Mesenchymal stem cell (in vitro differentiated cells and primary cell): ENCODE data around the gene TFAP2E.
A peak's percentile ranks its signal among the peaks of the same experiment; 100 is the strongest.
"Not testable (repeated sequence)": the region's sequence is repeated elsewhere in the genome, so short reads cannot be mapped to it uniquely, and the experiment has no call there.

Experiments used
- DNase-seq: peaks from one replicate; pipeline ENCODE4 v3.0.0-alpha.2; 2013
- H2AFZ ChIP-seq: one replicate; pipeline ENCODE4 v1.6.1; 2013; ENCODE audit warnings: low read depth, mild to moderate bottlenecking, control low read depth, inconsistent platforms, low read length, moderate library complexity
- H2AK5ac ChIP-seq: 2 replicates; pipeline ENCODE4 v1.6.1; 2013; ENCODE audit warnings: low read length, moderate library complexity, mild to moderate bottlenecking, inconsistent platforms; ENCODE audit not compliant: severe bottlenecking
- H2BK120ac ChIP-seq: one replicate; pipeline ENCODE4 v1.6.1; 2013; ENCODE audit warnings: low read depth, mild to moderate bottlenecking, inconsistent platforms, low read length, moderate library complexity
- H2BK12ac ChIP-seq, 2 experiments: one replicate each; pipeline ENCODE4 v1.6.1; 2013; ENCODE audit warnings: inconsistent platforms in 2 of 2, low read length in 2 of 2, mild to moderate bottlenecking in 2 of 2, moderate library complexity in 2 of 2, control low read depth in 1 of 2
- H2BK15ac ChIP-seq: one replicate; pipeline ENCODE4 v1.6.1; 2013; ENCODE audit warnings: mild to moderate bottlenecking, low read depth, inconsistent platforms; ENCODE audit not compliant: poor library complexity, severe bottlenecking
- H2BK5ac ChIP-seq: 2 replicates; pipeline ENCODE4 v1.6.1; 2013; ENCODE audit warnings: low read depth, mild to moderate bottlenecking, low read length, control low read depth, inconsistent platforms; ENCODE audit not compliant: poor library complexity, severe bottlenecking
- H3K14ac ChIP-seq, 2 experiments: one replicate each; pipeline ENCODE4 v1.6.1; 2013; ENCODE audit warnings: inconsistent platforms in 2 of 2, low read length in 2 of 2, control low read depth in 1 of 2, mild to moderate bottlenecking in 1 of 2, moderate library complexity in 1 of 2
- H3K18ac ChIP-seq, 2 experiments: one replicate each; pipeline ENCODE4 v1.6.1; 2013; ENCODE audit warnings: inconsistent platforms in 2 of 2, low read length in 2 of 2, control low read depth in 1 of 2, low read depth in 1 of 2, mild to moderate bottlenecking in 1 of 2
- H3K23ac ChIP-seq, 2 experiments: one replicate each; pipeline ENCODE4 v1.6.1; 2013; ENCODE audit warnings: inconsistent platforms in 2 of 2, low read length in 2 of 2, mild to moderate bottlenecking in 2 of 2, moderate library complexity in 2 of 2, control low read depth in 1 of 2
- H3K27ac ChIP-seq: 2 replicates; pipeline ENCODE4 v1.5.1; 2013; ENCODE audit warnings: mild to moderate bottlenecking, moderate library complexity, low read length, control low read depth, inconsistent platforms; ENCODE audit not compliant: poor library complexity, severe bottlenecking
- H3K27me3 ChIP-seq, 2 experiments: 2 replicates each; pipeline versions ENCODE4 v1.6.1 to v1.7.0; 2013; ENCODE audit warnings: low read length in 2 of 2, mild to moderate bottlenecking in 2 of 2, moderate library complexity in 2 of 2, control low read depth in 1 of 2, inconsistent platforms in 1 of 2; ENCODE audit not compliant: control insufficient read depth in 1 of 2, insufficient read depth in 1 of 2
- H3K36me3 ChIP-seq, 2 experiments: 2 replicates each; pipeline versions ENCODE4 v1.6.1 to v1.7.0; 2013; ENCODE audit warnings: low read length in 2 of 2, control low read depth in 1 of 2, inconsistent platforms in 1 of 2, low read depth in 1 of 2, mild to moderate bottlenecking in 1 of 2; ENCODE audit not compliant: insufficient read depth in 2 of 2, control insufficient read depth in 1 of 2
- H3K4ac ChIP-seq, 2 experiments: one replicate each; pipeline ENCODE4 v1.6.1; 2013; ENCODE audit warnings: inconsistent platforms in 2 of 2, low read length in 2 of 2, mild to moderate bottlenecking in 2 of 2, moderate library complexity in 2 of 2, control low read depth in 1 of 2, low read depth in 1 of 2
- H3K4me1 ChIP-seq: 2 replicates; pipeline ENCODE4 v1.6.1; 2013; ENCODE audit warnings: low read depth, low read length, control low read depth; ENCODE audit not compliant: control insufficient read depth, insufficient read depth
- H3K4me2 ChIP-seq: 2 replicates; pipeline ENCODE4 v1.6.1; 2013; ENCODE audit warnings: low read length, mild to moderate bottlenecking, inconsistent platforms; ENCODE audit not compliant: poor library complexity, severe bottlenecking
- H3K4me3 ChIP-seq, 2 experiments: 2 replicates each; pipeline versions ENCODE4 v1.5.1 to v1.7.0; 2013; ENCODE audit warnings: low read length in 2 of 2, mild to moderate bottlenecking in 2 of 2, control low read depth in 1 of 2, low read depth in 1 of 2; ENCODE audit not compliant: insufficient read depth in 1 of 2
- H3K79me1 ChIP-seq: replicated peaks from 2 replicates; pipeline ENCODE4 v1.6.1; 2013; ENCODE audit warnings: mild to moderate bottlenecking, control low read depth, low read length, inconsistent platforms; ENCODE audit not compliant: poor library complexity, severe bottlenecking
- H3K9ac ChIP-seq: 2 replicates; pipeline ENCODE4 v1.7.0; 2013; ENCODE audit warnings: mild to moderate bottlenecking, low read length, moderate library complexity
- H3K9me3 ChIP-seq: 2 replicates; pipeline ENCODE4 v1.7.0; 2013; ENCODE audit warnings: mild to moderate bottlenecking, low read length; ENCODE audit not compliant: control insufficient read depth
- H4K8ac ChIP-seq: one replicate; pipeline ENCODE4 v1.6.1; 2013; ENCODE audit warnings: inconsistent platforms, mild to moderate bottlenecking, low read length, moderate library complexity
- H4K91ac ChIP-seq: one replicate; pipeline ENCODE4 v1.6.1; 2013; ENCODE audit warnings: mild to moderate bottlenecking, low read length, inconsistent platforms
- WGBS: methylation state at CpG from one replicate; pipeline ENCODE4 v1.1.7; 2013; ENCODE audit warnings: mixed read lengths; 5-methylcytosine and 5-hydroxymethylcytosine counted together

Gene TFAP2E

GRCh38 chr1:35576061-35576765, 3.1 kb downstream of the TFAP2E start:
- Histone ChIP-seq H2BK5ac (no peak overlapping the region), H3K18ac (no peak overlapping the region), H2BK12ac (peak overlapping the region in 1 of 2 experiments; percentile 24), H3K4ac (no peak overlapping the region), H2BK120ac (no peak overlapping the region), H3K23ac (peak overlapping the region in 1 of 2 experiments; percentile 31), H3K27me3 (peaks cover 60 to 65% of the 10 kb centered on the region in 2 experiments), H3K79me1 (no peaks in the 10 kb centered on the region), H4K91ac (no peak overlapping the region), H3K9ac (no peak overlapping the region), H2AFZ (no peak overlapping the region), H2BK15ac (peak overlapping the region; percentile 36), H2AK5ac (no peak overlapping the region), H3K14ac (no peak overlapping the region), H3K4me1 (peaks cover 22% of the 10 kb centered on the region), H3K36me3 (peaks cover 0 to 4% of the 10 kb centered on the region in 2 experiments), H3K4me3 (no peak overlapping the region), H3K9me3 (no peaks in the 10 kb centered on the region), H3K4me2 (no peak overlapping the region), H4K8ac (no peak overlapping the region), H3K27ac (no peak overlapping the region)
- DNase-seq, result no peak
- whole genome bisulfite sequencing, result 40% methylated on average over 6 of the region's 10 CpGs

GRCh38 chr1:35576766-35577070, 3.6 kb downstream of the TFAP2E start:
- not testable (repeated sequence) for H3K27ac ChIP-seq, H2BK5ac ChIP-seq, H3K4ac ChIP-seq, DNase-seq, H3K9me3 ChIP-seq, H4K8ac ChIP-seq, H3K9ac ChIP-seq, H2BK120ac ChIP-seq, H3K4me3 ChIP-seq, H2BK15ac ChIP-seq, H2AK5ac ChIP-seq, H2BK12ac ChIP-seq, H3K23ac ChIP-seq, H3K18ac ChIP-seq, H3K14ac ChIP-seq, H3K79me1 ChIP-seq, H3K36me3 ChIP-seq, H3K4me2 ChIP-seq, H2AFZ ChIP-seq, H4K91ac ChIP-seq
- peaks cover 55 to 60% of the 10 kb centered on the region in 2 experiments for H3K27me3 ChIP-seq
- 9% methylated on average over 20 of the region's 37 CpGs for WGBS
- H3K4me1 ChIP-seq, result peaks cover 22% of the 10 kb centered on the region

- Histone ChIP-seq H3K18ac (peak overlapping the region; percentile 70 to 77), H3K9me3 (no peaks in the 10 kb centered on the region), H2BK15ac (no peak overlapping the region), H4K8ac (peak overlapping the region; percentile 94), H4K91ac (peak overlapping the region; percentile 74), H2BK120ac (peak overlapping the region; percentile 27), H2BK5ac (no peak overlapping the region), H3K4me1 (peaks cover 22% of the 10 kb centered on the region), H3K23ac (no peak overlapping the region), H3K14ac (peak overlapping the region in 1 of 2 experiments; percentile 73), H3K9ac (peak overlapping the region; percentile 51), H3K4me2 (peak overlapping the region; percentile 66), H3K79me1 (no peaks in the 10 kb centered on the region), H3K4ac (peak overlapping the region in 1 of 2 experiments; percentile 47), H3K27ac (no peak overlapping the region), H2AK5ac (no peak overlapping the region), H2BK12ac (no peak overlapping the region), H3K36me3 (peaks cover 0 to 4% of the 10 kb centered on the region in 2 experiments), H2AFZ (peak overlapping the region; percentile 31), H3K27me3 (peaks cover 49 to 54% of the 10 kb centered on the region in 2 experiments), H3K4me3 (peak overlapping the region; percentile 48 to 64)
- WGBS, result 9% methylated on average over 67 of the region's 70 CpGs
- DNase-seq, result peak; percentile 37
These were observed 4.2 kb downstream of the TFAP2E start for GRCh38 chr1:35577071-35577998.

- Histone ChIP-seq H3K14ac (no peak overlapping the region), H3K4me1 (peaks cover 10% of the 10 kb centered on the region), H2BK120ac (no peak overlapping the region), H3K18ac (no peak overlapping the region), H4K91ac (no peak overlapping the region), H3K4me3 (no peak overlapping the region), H2AFZ (no peak overlapping the region), H3K36me3 (peaks cover 0 to 4% of the 10 kb centered on the region in 2 experiments), H2BK15ac (no peak overlapping the region), H3K4me2 (no peak overlapping the region), H2BK12ac (no peak overlapping the region), H3K27ac (no peak overlapping the region), H3K4ac (no peak overlapping the region), H3K27me3 (peaks cover 18 to 23% of the 10 kb centered on the region in 2 experiments), H2AK5ac (no peak overlapping the region), H3K9ac (no peak overlapping the region), H3K9me3 (no peaks in the 10 kb centered on the region), H3K79me1 (no peaks in the 10 kb centered on the region), H3K23ac (no peak overlapping the region), H2BK5ac (no peak overlapping the region), H4K8ac (no peak overlapping the region)
- DNase-seq, result no peak
- no CpG with 5 or more reads among the region's 4 CpGs for WGBS
These were observed 7.9 kb downstream of the TFAP2E start for GRCh38 chr1:35580949-35581388.
